ENCODE measurements around the gene TBCCD1. TPM values are rescaled to one million over a fixed set of nuclear protein-coding genes. Genes with fewer than 3 reads are reported as not detected.
A peak's percentile ranks its signal among the peaks of the same experiment; 100 is the strongest.
"Not testable (repeated sequence)": the region's sequence is repeated elsewhere in the genome, so short reads cannot be mapped to it uniquely, and the experiment has no call there.

Gene TBCCD1
- total RNA-seq, 1 experiment from 2014 or later: 14.5 TPM

GRCh38 chr3:186570096-186570940 lies 3.2 kb upstream of the TBCCD1 start, which contains the start of gene DNAJB11:
TSS of gene DNAJB11 (plus strand) at chr3:186570720. CDS start at chr3:186570898, 178 bp downstream.
- ATAC-seq: peak; percentile 93
- peak; percentile 98 for DNase-seq (ENCODE audit: low read depth, low spot score)
- POLR2A ChIA-PET: interaction anchor here (0.6 to 1.3 kb wide), 7 partner anchors 11 to 1619 kb away, joined by 3 to 10 read pairs (median 4); partner anchors contain the start of genes EIF4A2 and TRA2B
- peak within 1 kb of the TSS; percentile 87 to 94 for H3K4me3 ChIP-seq (ENCODE audit: low read depth in 2 of 2, low read length in 2 of 2)
- H3K4me1 ChIP-seq (ENCODE audit: control insufficient read depth, insufficient read depth, low read length): peaks cover 15% of the 10 kb centered on the region
- no peaks in the 10 kb centered on the region for H3K27me3 ChIP-seq (ENCODE audit: control insufficient read depth, insufficient read depth, low read length)
- peaks cover 38% of the 10 kb centered on the region for H3K36me3 ChIP-seq (ENCODE audit: control insufficient read depth, insufficient read depth, low read length)
- H3K9me3 ChIP-seq (ENCODE audit: control insufficient read depth, insufficient read depth, low read depth, low read length): no peaks in the 10 kb centered on the region
- H3K27ac ChIP-seq (ENCODE audit: low read length): peak within 1 kb of the TSS; percentile 85
- intact Hi-C loops (cut with micrococcal nuclease; ENCODE audit: unreplicated experiment) (no loop called here), in situ Hi-C loops (cut with HindIII; ENCODE audit: low pct_unique_long_range_greater_than_20kb, low sequenced_read_pairs) (no loop called here)
- TF ChIP-seq REST (IDR thresholded peaks at IDR 0.05; ENCODE audit: insufficient read depth in 1 of 2, low read depth in 2 of 2, low read length in 1 of 2) (peak in 1 of 2 experiments; percentile 22; a peak in 1 of 4 replicates), CTCF (IDR thresholded peaks at IDR 0.05) (no peak), SIN3A (IDR thresholded peaks at IDR 0.05; ENCODE audit: borderline replicate concordance, insufficient read depth, low read depth, low read length) (0 out of 2 replicates have a peak, but pooled peaks have one; percentile 66), POLR2AphosphoS5 (IDR thresholded peaks at IDR 0.05; ENCODE audit: low read depth, low read length) (peak; percentile 83)
- BruUV-seq (replicated peaks): no TSS peak
- CTCF ChIA-PET: interaction anchor here (0.9 to 1.2 kb wide), 3 partner anchors 30 to 47 kb away, joined by 3 to 4 read pairs (median 3); no protein-coding TSS in a partner anchor

GRCh38 chr3:186569779-186570095 lies 2.6 kb upstream of the TBCCD1 start:
- TF ChIP-seq CTCF (IDR thresholded peaks at IDR 0.05): no peak
- TF ChIP-seq POLR2AphosphoS5 (IDR thresholded peaks at IDR 0.05; ENCODE audit: low read depth, low read length): no peak
- 0 out of 2 replicates have a peak, but pooled peaks have one; percentile 3 for TF ChIP-seq TCF7L2 (IDR thresholded peaks at IDR 0.05; ENCODE audit: low read depth, low read length)
- no peak for TF ChIP-seq SIN3A (IDR thresholded peaks at IDR 0.05; ENCODE audit: borderline replicate concordance, insufficient read depth, low read depth, low read length)
- no peak for DNase-seq (ENCODE audit: low read depth, low spot score)
- H3K4me3 ChIP-seq (ENCODE audit: low read depth in 2 of 2, low read length in 2 of 2): peak overlapping the region; percentile 81 to 87
- H3K9me3 ChIP-seq (ENCODE audit: control insufficient read depth, insufficient read depth, low read depth, low read length): no peaks in the 10 kb centered on the region
- ChIA-PET CTCF (interaction anchor here (0.9 to 1.2 kb wide), 3 partner anchors 29 to 47 kb away, joined by 3 to 4 read pairs (median 3); no protein-coding TSS in a partner anchor), POLR2A (interaction anchor here (0.6 to 1.3 kb wide), 5 partner anchors 47 to 1620 kb away, joined by 3 to 10 read pairs (median 4); partner anchors contain the start of gene EIF4A2)
- peaks cover 33% of the 10 kb centered on the region for H3K36me3 ChIP-seq (ENCODE audit: control insufficient read depth, insufficient read depth, low read length)
- H3K27ac ChIP-seq (ENCODE audit: low read length): peak overlapping the region; percentile 85
- peaks cover 15% of the 10 kb centered on the region for H3K4me1 ChIP-seq (ENCODE audit: control insufficient read depth, insufficient read depth, low read length)
- BruUV-seq (replicated peaks): TSS peak; percentile 94
- intact Hi-C loops (cut with micrococcal nuclease; ENCODE audit: unreplicated experiment): no loop called here
- no peak for ATAC-seq
- no peaks in the 10 kb centered on the region for H3K27me3 ChIP-seq (ENCODE audit: control insufficient read depth, insufficient read depth, low read length)
- in situ Hi-C loops (cut with HindIII; ENCODE audit: low pct_unique_long_range_greater_than_20kb, low sequenced_read_pairs): no loop called here

DNA sequence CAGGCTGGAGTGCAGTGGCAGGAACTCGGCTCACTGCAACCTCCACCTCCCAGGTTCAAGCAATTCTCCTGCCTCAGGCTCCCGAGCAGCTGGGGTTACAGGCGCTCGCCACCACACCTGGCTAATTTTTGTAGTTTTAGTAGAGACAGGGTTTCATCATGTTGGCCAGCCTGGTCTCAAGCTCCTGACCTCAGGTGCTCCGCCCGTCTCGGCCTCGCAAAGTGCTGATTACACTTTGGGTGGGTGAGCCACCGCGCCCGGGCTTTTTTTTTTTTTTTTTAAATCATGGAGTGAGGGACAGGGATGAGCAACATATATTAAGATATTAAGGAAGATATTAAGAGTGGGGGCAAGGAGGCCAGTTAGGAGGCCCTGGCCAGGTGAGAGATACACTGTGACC lies 2.2 kb upstream of the TBCCD1 start:
- ChIA-PET POLR2A (interaction anchor here (0.6 to 0.7 kb wide), 4 partner anchors 14 to 631 kb away, joined by 3 to 10 read pairs (median 6); no protein-coding TSS in a partner anchor), CTCF (interaction anchor here (0.7 kb wide), 1 partner anchor 1754 kb away, joined by 3 read pairs; no protein-coding TSS in a partner anchor)
- Histone ChIP-seq H3K27ac (ENCODE audit: low read length) (peak overlapping the region; percentile 85), H3K4me1 (ENCODE audit: control insufficient read depth, insufficient read depth, low read length) (peaks cover 15% of the 10 kb centered on the region), H3K36me3 (ENCODE audit: control insufficient read depth, insufficient read depth, low read length) (peaks cover 30% of the 10 kb centered on the region), H3K4me3 (ENCODE audit: low read depth in 2 of 2, low read length in 2 of 2) (peak overlapping the region; percentile 81 to 87)
- ATAC-seq; intact Hi-C loops (cut with micrococcal nuclease; ENCODE audit: unreplicated experiment); BruUV-seq (replicated peaks); in situ Hi-C loops (cut with HindIII; ENCODE audit: low pct_unique_long_range_greater_than_20kb, low sequenced_read_pairs); H3K9me3 ChIP-seq (ENCODE audit: control insufficient read depth, insufficient read depth, low read depth, low read length); DNase-seq (ENCODE audit: low read depth, low spot score); H3K27me3 ChIP-seq (ENCODE audit: control insufficient read depth, insufficient read depth, low read length): not testable (repeated sequence)

All from Panc1 (cell line).